ENCODE data around the gene TMEM161A.
"Not testable (repeated sequence)": the region's sequence is repeated elsewhere in the genome, so short reads cannot be mapped to it uniquely, and the experiment has no call there.

Gene TMEM161A

DNA sequence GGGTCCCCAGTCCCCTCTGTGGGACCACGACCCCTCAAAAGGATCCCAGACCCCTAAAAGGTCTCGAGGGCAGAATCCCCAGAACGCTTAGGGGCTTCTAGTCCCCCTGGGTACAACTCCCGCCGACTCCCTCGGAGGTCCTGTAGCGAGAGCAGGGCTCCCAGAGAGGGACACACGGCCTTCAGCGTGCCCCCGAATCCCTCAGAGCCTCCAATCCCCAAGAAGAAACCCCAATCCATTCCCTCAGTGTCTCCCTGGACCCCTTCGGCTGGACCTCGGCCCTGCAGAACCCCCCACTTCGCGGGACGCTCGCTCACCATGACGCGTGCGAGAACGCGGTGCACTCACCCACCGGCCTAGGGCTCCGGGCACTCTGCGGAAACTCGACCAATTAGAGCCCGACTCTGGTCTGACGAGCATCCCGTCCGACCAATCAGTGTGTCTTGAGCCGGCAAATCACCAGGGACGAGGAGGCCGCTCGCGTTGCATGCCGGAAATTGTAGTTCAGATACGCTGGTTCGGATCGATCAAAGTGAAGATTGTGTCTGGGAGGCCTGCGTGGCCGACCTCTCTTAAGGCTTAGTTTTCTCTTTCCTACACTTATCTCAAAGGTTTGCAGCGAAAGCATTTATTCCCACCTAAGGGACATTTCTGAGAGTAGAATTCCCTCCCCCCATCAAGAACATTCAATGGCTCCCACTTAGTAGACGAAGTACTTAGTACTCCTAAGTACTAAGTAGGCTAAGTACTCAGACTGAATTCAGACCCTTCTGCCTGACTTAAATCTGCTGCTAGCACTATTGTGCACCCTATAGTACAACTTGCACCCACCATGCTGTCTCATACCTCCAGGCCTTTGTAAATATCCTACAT, at the start of gene TMEM161A:
TSS of gene TMEM161A (minus strand) at position 370 of the 873 bp plus-strand sequence. CDS start at position 320, 50 bp downstream.
- DNase-seq, result peak; percentile 92

DNA sequence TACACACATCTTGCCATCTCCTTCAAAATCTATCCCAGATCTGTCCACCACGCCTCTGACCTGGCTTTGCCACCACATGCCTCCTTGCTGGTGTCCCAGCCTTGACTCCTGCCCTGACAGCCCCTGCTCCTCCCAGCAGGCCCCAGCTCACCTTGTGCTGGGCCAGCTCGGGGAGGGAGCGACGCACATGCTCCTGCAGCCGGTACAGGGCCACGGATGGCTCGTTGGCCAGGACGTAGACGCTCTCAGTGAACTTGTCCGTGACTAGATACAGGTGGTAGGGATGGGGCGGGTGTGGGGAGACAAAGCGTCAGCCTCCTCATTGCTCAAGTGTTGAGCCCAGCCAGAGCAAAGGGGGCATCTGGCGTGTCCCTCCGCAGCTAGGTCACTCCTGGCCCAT, 48.5 kb upstream of the TMEM161A start:
- no peak for DNase-seq

DNA sequence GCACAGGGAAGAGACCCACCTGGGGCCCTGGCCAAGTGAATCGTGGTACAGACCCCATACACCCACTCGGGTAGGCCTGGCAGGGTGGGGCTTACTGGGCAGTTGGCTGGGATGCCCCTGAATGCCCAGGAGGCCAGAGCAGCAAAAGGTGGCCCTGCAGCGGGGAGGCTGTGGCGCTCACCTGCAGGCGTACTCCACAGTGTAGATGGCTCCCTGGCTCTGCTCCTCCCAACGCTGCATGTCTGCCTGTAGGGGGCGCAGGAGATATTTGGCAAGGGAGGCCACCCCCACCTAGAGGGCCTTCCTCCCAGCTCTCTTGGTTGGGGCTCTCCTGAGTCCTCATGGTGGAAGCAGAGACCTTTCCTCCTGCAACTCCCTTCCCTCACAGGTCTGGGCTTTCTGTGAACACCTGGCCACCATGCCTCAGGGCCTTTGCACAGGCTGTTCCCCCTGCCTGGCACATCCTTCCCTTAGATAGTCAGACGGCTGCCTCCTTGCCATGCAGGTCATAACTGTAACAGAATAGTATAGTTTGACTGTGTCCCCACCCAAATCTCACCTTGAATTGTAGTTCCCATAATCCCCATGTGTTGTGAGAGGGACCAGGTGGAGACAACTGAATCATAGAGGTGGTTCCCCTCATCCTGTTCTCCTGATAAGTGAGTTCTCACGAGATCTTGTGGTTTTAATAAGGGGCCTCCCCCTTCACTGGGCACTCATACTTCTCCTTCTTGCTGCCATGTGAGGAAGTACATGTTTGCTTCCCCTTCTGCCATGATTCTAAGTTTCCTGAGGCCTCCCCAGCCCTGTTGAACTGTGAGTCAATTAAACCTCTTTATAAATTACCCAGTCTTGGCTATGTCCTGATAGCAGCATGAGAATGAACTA, 47.8 kb upstream of the TMEM161A start:
- DNase-seq, result no peak

DNA sequence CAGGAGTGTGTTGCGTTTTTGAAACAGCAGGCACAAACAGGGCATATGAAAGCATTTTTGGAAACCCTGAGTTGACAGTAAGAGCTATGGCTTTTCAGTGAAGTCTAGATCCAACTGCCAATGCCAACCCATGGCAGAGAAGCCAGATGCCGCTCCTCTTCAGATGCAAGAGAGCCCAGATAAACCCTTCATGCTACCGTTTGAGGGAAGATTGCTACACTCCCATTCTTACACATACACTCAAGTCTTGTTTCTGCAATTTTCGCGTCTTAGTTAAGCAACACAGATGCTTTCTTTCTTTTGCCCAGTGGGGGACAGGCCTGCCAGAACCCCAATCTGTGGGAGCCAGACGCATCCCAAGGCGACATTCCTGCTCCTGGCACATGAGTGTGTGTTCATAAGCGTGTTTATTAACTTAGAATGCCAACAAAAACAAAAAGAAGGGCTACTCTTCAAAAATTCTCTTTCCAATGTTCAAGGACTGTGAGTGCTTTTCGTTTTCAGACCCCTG, 43.3 kb upstream of the TMEM161A start:
- no peak for DNase-seq

DNA sequence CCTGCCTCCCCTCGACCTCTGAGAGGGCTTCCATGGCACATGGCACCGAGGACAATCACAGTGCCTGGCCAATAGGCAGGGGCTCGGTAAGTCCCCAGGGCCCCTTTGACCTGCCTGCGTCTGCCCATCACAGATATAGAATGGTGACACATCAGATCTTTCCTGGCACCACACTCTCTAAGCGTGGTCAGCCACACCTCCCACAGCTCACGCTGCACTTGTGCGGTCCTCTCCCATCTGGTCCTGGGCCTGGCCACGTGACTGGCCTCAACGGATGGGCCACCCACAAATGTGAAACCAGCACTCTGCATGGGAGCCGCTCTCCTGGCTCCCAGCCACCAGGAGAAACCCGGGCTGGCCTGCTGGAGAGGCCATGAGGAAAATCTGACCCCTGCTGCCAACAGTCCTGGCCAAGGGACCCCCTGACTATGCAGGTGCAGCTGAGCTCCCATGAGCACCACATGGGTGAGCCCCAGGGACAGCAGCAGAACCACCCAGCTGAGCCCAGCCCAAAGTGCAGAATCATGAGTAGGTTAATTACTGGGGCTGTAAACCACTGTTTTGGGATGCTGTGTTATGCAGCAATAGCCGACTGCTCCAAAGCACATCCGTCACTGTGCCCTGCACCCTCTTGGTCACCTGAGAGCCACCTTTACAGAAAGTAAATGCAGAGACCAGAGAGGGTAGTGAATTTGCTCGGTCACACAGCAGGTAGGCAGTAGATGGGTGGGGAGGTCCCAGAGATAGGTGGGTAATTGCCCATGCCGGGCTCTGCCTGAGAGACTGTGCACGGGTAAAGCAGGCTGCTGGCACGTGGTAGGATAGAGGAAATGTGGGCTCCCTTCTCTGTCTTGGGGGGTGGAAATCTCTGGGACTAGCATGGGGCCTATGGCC, 41.5 kb upstream of the TMEM161A start:
- DNase-seq, result no peak

DNA sequence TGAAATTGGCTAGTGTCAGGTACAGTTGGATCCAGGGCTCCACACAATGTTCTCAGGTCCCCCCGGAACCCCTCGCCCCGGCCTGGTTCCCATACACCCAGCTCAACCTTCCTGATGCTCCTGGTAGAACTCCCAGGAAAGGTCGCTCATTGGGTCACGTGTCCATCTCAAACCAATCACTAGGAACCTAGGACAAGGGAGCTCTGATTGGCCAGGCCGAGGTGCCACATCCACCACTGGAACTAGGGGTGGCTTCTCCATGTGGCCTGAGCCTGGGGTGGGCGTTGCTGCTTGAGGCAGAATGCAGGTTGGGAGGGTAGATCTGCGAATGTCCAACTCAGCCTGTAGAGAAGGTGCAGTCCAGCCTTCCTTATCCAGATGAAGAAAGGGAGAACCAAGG, 38.7 kb upstream of the TMEM161A start:
- DNase-seq, result no peak

DNA sequence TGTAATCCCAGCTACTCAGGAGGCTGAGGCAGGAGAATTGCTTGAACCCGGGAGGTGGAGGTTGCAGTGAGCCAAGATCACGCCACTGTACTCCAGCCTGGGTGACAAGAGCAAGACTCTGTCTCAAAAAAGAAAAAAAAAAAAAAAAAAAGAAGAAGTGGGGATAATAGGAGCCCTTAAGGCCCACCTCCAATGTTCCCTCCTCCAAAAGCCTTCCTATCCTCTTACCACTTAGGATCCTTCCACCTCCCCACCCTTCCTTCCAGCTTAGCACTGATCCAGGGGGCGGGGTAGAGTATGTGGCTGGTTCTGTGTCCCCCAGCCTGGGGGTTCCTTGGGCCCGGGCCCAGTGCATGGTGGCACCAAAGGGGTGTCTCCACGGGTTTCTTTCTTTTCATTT, 35.0 kb upstream of the TMEM161A start:
- DNase-seq, result not testable (repeated sequence)

DNA sequence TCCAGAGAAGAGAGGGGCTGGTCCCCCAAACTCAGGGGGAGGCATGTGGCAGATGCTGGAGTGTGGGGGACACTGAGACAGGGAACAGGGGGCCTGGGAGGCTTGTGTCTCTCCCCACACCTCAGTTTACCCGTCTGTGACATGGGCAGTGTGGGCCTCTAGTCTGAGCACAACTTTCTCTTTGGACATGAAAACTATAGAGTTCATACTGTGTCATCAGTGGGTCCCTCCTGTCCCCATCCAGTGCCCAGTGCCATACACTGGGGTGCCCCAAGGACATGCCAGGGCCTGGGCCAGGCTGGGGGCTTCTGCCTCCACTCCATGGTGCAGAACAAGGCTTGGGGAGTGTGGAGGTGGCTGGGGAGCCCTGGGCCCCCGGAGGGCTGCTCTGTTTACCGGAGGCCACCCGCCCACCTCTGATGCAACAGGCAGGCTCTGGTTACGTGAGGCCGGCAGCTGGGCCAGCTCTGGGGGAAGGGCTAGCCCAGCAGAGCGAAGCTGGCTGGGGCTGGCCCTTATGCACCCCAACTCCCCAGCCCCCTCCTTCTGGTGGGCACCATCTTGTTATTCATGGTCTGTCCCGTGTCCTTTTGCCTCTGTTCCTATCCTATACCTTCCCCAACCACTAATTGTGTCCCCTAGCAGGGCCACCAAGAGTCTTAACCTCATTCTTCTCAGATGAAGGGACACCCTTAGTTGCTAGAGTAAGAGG, 33.7 kb upstream of the TMEM161A start:
- no peak for DNase-seq

DNA sequence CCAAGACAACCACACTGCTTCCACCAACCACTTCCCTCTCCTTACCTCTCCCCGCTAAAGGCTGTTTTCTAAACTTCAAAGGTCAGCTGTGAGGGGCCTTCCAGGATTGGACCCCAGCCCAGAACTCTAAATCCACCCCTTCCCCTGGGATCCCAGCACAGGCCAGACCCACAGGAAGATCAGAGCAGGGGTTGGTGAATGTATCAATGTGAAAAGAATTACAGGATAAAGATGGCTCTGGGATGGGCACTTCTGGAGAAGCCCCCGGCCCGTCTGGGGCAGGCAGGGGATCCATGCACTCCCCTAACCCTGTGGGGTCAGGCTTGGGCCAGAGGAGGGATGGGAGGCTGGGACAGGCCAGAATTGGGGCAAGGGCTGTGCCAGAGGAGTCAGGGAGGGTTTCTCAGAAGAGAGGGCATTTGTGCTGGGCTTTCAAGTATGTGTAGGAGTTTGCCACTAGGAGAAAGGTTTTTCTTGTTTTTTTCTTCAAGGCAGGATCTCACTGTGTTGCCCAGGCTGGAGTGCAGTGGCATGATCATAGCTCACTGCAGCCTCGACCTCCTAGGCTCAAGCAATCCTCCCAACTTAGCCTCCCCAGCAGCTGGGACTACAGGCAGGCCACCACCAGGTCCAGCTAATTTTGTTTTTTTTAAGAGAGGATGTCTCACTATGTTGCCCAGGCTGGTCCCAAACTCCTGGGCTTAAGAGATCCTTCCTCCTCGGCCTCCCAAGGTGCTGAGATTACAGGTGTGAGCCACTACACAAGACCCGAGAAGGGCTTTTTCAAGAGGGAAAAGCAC, 32.8 kb upstream of the TMEM161A start:
- DNase-seq, result no peak

DNA sequence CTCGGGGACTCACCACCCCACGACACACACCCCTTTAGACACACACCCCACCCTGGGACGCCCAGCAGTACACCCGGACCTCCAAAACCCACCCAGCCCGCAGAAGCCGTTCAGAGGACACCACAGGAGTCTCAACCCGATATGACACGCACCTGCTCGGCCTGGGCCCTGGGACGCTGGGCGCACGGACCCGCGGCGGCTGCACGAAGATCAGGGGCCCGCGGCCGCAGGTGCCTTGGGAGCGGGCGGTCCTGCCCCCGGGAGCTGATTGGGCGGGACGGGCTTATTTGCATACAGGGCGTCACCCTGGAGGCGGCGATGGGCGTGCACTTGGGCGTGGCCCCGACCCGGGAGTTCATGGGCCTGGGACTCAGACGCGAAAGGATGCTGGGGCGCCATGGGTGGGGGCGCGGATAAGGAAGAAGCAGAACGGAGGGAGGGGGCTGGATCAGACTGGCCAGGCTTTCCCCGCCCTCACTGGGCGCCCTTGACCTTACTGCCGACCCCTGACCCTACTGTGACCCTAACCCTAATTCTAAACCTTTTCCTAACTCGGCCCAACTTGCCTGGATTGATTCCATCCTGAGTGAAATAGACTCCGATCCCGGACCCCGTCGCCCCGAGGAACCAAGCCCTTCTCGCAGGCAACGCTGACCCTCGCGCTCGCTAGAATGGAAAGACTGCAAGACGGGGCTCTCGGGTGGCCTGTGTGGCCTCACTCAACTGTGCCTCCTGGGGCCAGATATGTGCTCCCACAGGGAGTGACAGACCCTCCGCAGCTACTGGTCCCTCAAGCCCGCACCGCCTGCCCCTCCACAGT, 32.0 kb upstream of the TMEM161A start, which contains the start of gene MEF2B:
TSS of gene MEF2B (minus strand) at position 211 of the 820 bp plus-strand sequence. CDS start 19,528 bp downstream, outside the sequence.
- DNase-seq, result peak; percentile 80

DNA sequence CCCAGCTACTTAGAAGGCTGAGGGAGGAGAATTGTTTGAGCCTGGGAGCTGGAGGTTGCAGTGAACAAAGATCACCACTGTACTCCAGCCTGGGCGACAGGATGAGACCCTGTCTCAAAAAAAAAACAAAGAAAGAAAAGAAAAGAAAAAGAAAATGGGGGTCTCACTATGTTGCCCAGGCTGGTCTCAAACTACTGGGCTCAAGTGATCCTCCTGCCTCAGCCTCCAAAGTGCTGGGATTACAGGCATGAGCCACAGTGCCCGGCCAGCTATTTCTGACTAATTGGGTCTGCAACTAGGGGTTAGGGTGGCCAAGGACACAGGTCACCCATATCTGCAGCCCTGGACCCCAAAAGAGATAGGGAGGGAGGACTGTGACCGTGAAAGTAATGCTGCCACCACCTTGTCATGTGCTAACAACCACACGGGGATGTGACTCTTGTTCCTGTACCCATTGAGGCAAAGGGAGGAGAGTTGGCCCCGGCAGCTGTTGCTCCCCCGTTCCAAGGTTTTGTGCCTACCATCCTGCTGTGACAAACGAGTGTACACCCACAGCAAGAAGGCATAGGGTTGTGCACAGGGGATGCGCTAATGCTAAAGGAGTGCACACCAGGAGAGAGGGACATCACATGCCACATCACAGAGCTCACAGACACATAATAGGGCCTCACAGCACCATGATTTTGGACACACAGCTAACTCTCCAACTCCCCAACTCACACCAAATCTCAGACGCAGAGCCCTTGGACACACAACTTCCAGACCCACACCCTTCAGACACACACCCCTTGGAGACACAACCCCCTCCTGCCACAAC, 31.2 kb upstream of the TMEM161A start:
- no peak for DNase-seq

DNA sequence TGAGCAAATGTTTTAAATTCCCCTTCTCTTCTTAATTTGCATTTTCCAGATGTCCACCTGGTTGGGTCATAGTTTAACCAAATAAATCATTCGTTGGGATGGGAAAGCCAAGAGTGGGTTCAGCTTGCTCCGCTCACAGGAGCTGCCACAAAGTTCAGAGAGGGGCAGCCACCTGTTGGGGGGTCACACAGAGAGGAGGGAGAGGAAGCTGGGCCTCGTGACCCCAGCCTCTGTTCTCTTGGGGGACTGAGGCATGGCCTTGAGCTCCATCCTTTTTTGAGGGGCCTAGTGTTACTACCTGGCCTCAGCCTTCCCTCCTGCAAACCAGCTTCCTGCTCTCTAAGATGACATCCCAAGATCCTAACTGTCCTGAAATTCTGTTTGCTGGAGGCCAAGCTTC, 29.3 kb upstream of the TMEM161A start:
- no peak for DNase-seq

DNA sequence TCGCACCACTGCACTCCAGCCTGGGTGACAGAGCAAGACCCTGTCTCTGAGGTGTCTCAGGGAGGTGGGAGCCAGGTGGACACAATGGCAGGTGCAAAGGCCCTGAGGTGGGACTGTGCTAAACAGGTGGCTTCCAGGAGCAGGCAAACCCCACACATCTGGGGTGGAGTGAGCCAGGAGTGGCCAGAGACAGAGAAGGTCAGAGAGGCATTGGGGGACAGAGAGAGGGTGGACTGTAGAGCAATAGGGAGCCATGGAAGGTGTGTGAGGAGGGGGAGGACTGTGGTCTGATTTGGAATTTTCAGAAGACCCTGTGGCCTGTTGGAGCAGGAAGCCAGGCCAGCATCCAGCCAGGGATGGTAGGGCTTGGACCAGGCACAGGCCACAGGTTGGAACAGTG, 27.1 kb upstream of the TMEM161A start:
- no peak for DNase-seq

DNA sequence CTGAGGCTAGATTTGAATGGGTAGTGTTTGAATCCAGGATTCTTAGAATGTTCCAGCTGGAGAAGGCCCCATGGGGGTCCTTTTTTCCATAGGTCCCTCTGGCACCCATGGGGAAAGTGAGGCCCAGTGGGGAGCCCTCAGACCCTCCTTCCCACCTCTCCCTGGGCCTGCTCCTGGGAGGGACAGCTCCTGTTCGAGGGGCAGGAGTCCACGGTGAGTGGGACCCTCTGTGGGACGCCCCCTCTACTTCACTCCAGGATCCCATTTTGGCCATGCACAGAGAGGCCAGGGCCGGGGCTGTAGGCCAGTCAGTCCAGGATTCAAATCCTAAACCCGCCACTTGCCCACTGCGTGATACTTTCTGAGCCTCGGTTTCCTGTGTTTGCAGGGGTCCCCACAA, 24.2 kb upstream of the TMEM161A start:
- no peak for DNase-seq

DNA sequence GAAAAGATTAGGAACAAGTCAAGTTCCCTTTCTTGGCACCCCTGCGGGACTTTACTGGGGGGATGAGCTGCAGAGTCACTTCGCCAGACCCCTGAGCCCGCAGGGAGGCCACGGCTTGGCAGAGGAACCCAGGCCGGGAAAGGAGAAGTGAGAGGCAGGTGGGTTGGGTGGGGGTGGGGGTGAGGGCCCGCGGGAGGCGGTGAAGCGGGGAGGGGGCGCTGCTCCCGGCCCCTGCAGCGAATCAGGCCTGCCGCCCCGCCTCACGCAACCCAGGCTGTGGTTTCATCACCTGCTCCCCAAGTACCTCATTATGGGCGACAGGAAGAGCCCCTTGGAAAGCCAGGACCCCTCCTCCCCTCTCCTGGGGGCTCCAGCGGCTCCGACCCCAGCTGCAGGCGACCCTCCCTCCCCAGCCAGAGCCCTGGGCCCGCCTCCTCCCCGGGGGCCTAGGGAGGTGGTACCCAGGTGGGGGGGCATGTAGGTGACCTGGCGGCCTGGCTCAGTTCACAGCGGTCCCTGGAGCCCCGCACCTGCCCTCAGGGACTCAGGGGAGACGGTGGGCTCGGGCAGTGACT, 22.3 kb upstream of the TMEM161A start:
- DNase-seq, result no peak

DNA sequence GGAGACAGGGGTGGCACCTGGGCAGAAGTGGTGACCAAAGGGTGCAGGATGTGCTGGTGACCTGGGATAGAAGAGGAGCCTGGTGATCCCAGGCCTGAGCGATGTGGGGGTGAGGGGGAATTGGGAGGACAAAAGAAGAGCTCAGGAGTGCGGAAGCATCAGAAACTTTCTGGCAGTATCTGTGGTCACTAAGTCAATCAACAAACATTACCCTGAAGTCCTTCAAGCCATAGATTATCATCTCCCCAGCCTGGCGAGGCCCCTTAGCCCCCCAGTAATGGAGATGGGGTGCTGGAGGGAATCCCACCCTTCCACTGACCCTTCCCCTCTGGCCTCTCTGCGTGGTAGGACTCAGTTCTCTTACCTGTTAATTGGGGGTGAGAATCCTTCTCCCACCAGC, 21.3 kb upstream of the TMEM161A start:
- no peak for DNase-seq

DNA sequence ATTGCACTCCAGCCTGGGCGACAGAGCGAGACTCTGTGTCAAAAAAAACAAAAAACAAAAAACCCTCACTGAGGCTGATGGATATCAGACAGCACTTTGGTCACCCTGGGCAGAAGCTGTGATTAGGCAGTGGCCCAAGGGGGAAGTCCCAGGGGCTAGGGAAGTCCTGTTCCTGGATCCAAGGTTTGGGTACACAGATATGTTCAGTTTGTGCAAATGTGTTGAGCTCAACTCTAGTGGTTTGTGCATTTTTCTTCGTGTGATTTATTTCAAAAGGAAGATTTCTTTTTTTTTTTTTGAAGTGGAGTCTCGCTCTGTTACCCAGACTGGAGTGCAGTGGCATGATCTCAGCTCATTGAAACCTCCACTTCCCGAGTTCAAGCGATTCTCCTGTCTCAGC, 19.5 kb upstream of the TMEM161A start:
- no peak for DNase-seq

DNA sequence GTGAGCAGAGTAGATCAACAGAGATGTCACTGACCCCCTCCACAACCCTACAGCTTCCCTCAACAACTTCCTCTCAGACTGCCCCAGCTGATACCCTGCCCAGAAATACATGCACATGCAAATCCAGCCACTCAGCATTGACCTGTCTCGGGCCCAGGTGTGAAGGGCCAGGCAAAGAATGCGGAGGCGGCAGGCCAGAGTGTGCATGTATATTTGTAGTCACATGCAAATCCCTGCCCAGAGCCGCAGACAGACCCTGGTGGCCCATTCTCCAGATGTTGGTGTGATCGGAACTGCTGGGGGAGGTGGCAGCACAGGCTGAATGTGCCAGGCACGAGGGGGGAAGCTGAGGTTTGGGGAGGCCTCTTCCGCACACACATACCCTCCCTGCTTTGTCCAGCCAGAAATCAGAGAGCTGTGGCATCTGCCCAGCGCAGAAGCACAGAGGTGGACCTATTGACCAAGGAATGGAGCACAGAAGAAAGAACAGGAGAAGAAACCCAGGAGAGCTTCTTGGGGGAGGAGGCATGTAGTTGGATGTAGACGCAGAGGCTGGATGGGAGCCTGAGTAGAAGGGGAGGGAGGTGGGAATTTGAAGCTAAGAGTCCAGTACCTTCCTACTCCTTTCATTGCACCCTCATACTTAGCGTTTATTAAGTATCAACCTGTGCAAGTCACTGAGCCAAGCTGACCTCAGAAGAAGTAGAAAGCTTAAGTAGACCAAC, 17.4 kb upstream of the TMEM161A start:
- no peak for DNase-seq

Data from NCI-H1105 (cell line).